PC-9 (cell line): Measurements from ENCODE around the gene GPC5. TPM values are rescaled to one million over a fixed set of nuclear protein-coding genes. Genes with fewer than 3 reads are reported as not detected.

Source experiments
- BruUV-seq: library from RNA; stranded (reverse); fragments of 400-500 nt; replicated peaks from 2 replicates; lab custom pipeline; 2021; lab: Mats Ljungman, UMichigan
- CTCF ChIA-PET: fragments of 300-600 bp; sonication (Branson Sonifier 250); formaldehyde crosslinking; loops from one replicate; lab custom pipeline; 2022; ENCODE audit warnings: antibody characterized with exemption; lab: Charles Lee
- POLR2A ChIA-PET: fragments of 300-600 bp; sonication (Branson Sonifier 250); formaldehyde crosslinking; loops from one replicate; lab custom pipeline; 2022; ENCODE audit warnings: antibody characterized with exemption; ENCODE audit not compliant: unreplicated experiment; lab: Charles Lee
- DNase-seq, 2 experiments: peaks; one replicate each; pipeline versions ENCODE4 v3.0.0 to v3.0.0-alpha.2; 2015 to 2022; ENCODE audit warnings: mixed read lengths in 1 of 2
- H2AFZ ChIP-seq: fragments of 200-600 bp; sonication (generic); 2 replicates; pipeline ENCODE4 v1.8.1; 2017; ENCODE audit warnings: antibody characterized with exemption
- H3F3A ChIP-seq: fragments of 200-600 bp; sonication (generic); 2 replicates; pipeline ENCODE4 v1.8.1; 2017; ENCODE audit warnings: antibody characterized with exemption, mild to moderate bottlenecking, low read depth; ENCODE audit not compliant: insufficient read depth
- H3K27ac ChIP-seq: fragments of 200-600 bp; sonication (generic); 2 replicates; pipeline ENCODE4 v1.6.1; 2016; ENCODE audit warnings: mixed run types
- H3K27me3 ChIP-seq: fragments of 200-600 bp; sonication (generic); 2 replicates; pipeline ENCODE4 v1.6.1; 2016; ENCODE audit warnings: low read depth, mixed run types; ENCODE audit not compliant: insufficient read depth
- H3K36me3 ChIP-seq: fragments of 200-600 bp; sonication (generic); 2 replicates; pipeline ENCODE4 v1.6.1; 2016; ENCODE audit warnings: low read depth, mixed run types
- H3K4me1 ChIP-seq: fragments of 200-600 bp; sonication (generic); replicated peaks from 2 replicates; pipeline ENCODE4 v1.6.1; 2016; ENCODE audit warnings: mixed run types; ENCODE audit not compliant: insufficient read depth
- H3K4me2 ChIP-seq: fragments of 200-600 bp; sonication (generic); 2 replicates; pipeline ENCODE4 v1.6.1; 2017; ENCODE audit warnings: mixed run types
- H3K4me3 ChIP-seq: fragments of 200-600 bp; sonication (generic); 2 replicates; pipeline ENCODE4 v1.6.1; 2016; ENCODE audit warnings: mixed run types
- H3K79me2 ChIP-seq: fragments of 200-600 bp; sonication (generic); 2 replicates; pipeline ENCODE4 v1.6.1; 2017; ENCODE audit warnings: low read depth, mixed run types
- H3K9me2 ChIP-seq: fragments of 200-600 bp; sonication (generic); 2 replicates; pipeline ENCODE4 v1.8.1; 2017; ENCODE audit warnings: mild to moderate bottlenecking; ENCODE audit not compliant: insufficient read depth
- H3K9me3 ChIP-seq: fragments of 200-600 bp; sonication (generic); 2 replicates; pipeline ENCODE4 v1.8.1; 2016; ENCODE audit warnings: low read depth; ENCODE audit not compliant: insufficient read depth
- H4K20me1 ChIP-seq: fragments of 200-600 bp; sonication (generic); 2 replicates; pipeline ENCODE4 v1.8.1; 2017; ENCODE audit not compliant: insufficient read depth
- CTCF ChIP-seq: fragments of 200-600 bp; sonication (generic); conservative IDR thresholded peaks from 2 replicates; pipeline ENCODE4 v1.6.1; 2017; ENCODE audit warnings: mixed run types, antibody characterized with exemption, mild to moderate bottlenecking, moderate library complexity
- EZH2 ChIP-seq: fragments of 200-600 bp; sonication (generic); IDR thresholded peaks from 2 replicates; pipeline ENCODE4 v1.8.0; 2017; ENCODE audit warnings: antibody characterized with exemption, low read depth
- intact Hi-C: fragments of 100-400 bp; cut with micrococcal nuclease; formaldehyde crosslinking; loops from one replicate; pipeline ENCODE4 v1.10.0; 2022; ENCODE audit not compliant: unreplicated experiment
- total RNA-seq: library from RNA; stranded (reverse); gene quantifications from 2 replicates; pipeline ENCODE4 v1.2.3, GENCODE V29; 2021

The GPC5 gene
- total RNA-seq, 1 experiment from 2014 or later = not detected

GRCh38 chr13:91586609-91587008 is 188.2 kb downstream of the GPC5 start:
- H3K4me3 ChIP-seq = no peak overlapping the region
- intact Hi-C loops = no loop called here
- H3K4me2 ChIP-seq = no peak overlapping the region
- H3K27me3 ChIP-seq = no peaks in the 10 kb centered on the region
- H3K79me2 ChIP-seq = no peaks in the 10 kb centered on the region
- H4K20me1 ChIP-seq = no peaks in the 10 kb centered on the region
- no peak overlapping the region for H2AFZ ChIP-seq
- DNase-seq = no peak
- ChIA-PET CTCF (no interaction called here), POLR2A (no interaction called here)
- no peaks in the 10 kb centered on the region for H3K9me2 ChIP-seq
- H3F3A ChIP-seq = no peaks in the 10 kb centered on the region
- H3K27ac ChIP-seq = no peak overlapping the region
- H3K4me1 ChIP-seq = no peaks in the 10 kb centered on the region
- no TSS peak for BruUV-seq
- no peaks in the 10 kb centered on the region for H3K36me3 ChIP-seq
- no peaks in the 10 kb centered on the region for H3K9me3 ChIP-seq
- no peak for TF ChIP-seq CTCF
- TF ChIP-seq EZH2 = no peak

- Histone ChIP-seq H3K27me3 (no peaks in the 10 kb centered on the region), H3K27ac (no peak overlapping the region), H2AFZ (no peak overlapping the region), H3K4me2 (no peak overlapping the region), H3K9me2 (no peaks in the 10 kb centered on the region), H3F3A (no peaks in the 10 kb centered on the region), H4K20me1 (no peaks in the 10 kb centered on the region), H3K36me3 (no peaks in the 10 kb centered on the region), H3K9me3 (no peaks in the 10 kb centered on the region), H3K4me3 (no peak overlapping the region), H3K79me2 (no peaks in the 10 kb centered on the region), H3K4me1 (no peaks in the 10 kb centered on the region)
- DNase-seq = no peak
- no TSS peak for BruUV-seq
- intact Hi-C loops = no loop called here
- POLR2A ChIA-PET = no interaction called here
- CTCF ChIA-PET = no interaction called here
- TF ChIP-seq CTCF = no peak
- TF ChIP-seq EZH2 = no peak
These were observed 190.1 kb downstream of the GPC5 start for GRCh38 chr13:91588541-91588940.

GRCh38 chr13:91592056-91593014 is 193.9 kb downstream of the GPC5 start:
- no peak overlapping the region for H3K4me3 ChIP-seq
- no peaks in the 10 kb centered on the region for H3K79me2 ChIP-seq
- intact Hi-C loops = no loop called here
- no peak overlapping the region for H3K4me2 ChIP-seq
- H3K27me3 ChIP-seq = no peaks in the 10 kb centered on the region
- ChIA-PET CTCF (no interaction called here), POLR2A (no interaction called here)
- no peaks in the 10 kb centered on the region for H3K4me1 ChIP-seq
- BruUV-seq = no TSS peak
- TF ChIP-seq CTCF = no peak
- TF ChIP-seq EZH2 = no peak
- no peak overlapping the region for H3K27ac ChIP-seq
- no peaks in the 10 kb centered on the region for H3K9me3 ChIP-seq
- no peaks in the 10 kb centered on the region for H3K36me3 ChIP-seq
- no peaks in the 10 kb centered on the region for H4K20me1 ChIP-seq
- H3F3A ChIP-seq = no peaks in the 10 kb centered on the region
- DNase-seq = no peak
- H2AFZ ChIP-seq = no peak overlapping the region
- H3K9me2 ChIP-seq = no peaks in the 10 kb centered on the region
